SK-MEL-5 (cell line): ENCODE results near the gene EIF3I. TPM values are rescaled to one million over a fixed set of nuclear protein-coding genes. Genes with fewer than 3 reads are reported as not detected.
"Not testable (repeated sequence)": the region's sequence is repeated elsewhere in the genome, so short reads cannot be mapped to it uniquely, and the experiment has no call there.

ENCODE experiments used
- DNase-seq: peaks from one replicate; pipeline ENCODE4 v3.0.0-alpha.2; 2016; ENCODE audit warnings: low read depth, low spot score
- in situ Hi-C: cut with HindIII; loops from 2 replicates; pipeline ENCODE4 v1.10.0; 2016; ENCODE audit warnings: low sequenced_read_pairs, high pct_unique_total_duplicates, low pct_unique_long_range_greater_than_20kb
- total RNA-seq: library from RNA; depleted of rRNA; stranded (reverse); fragments of >200 nt; shearing (Covaris generic); gene quantifications from 2 replicates; pipeline ENCODE4 v1.2.3, GENCODE V29; 2014

The EIF3I gene
- total RNA-seq, 1 experiment from 2014 or later, result 554 TPM

DNA sequence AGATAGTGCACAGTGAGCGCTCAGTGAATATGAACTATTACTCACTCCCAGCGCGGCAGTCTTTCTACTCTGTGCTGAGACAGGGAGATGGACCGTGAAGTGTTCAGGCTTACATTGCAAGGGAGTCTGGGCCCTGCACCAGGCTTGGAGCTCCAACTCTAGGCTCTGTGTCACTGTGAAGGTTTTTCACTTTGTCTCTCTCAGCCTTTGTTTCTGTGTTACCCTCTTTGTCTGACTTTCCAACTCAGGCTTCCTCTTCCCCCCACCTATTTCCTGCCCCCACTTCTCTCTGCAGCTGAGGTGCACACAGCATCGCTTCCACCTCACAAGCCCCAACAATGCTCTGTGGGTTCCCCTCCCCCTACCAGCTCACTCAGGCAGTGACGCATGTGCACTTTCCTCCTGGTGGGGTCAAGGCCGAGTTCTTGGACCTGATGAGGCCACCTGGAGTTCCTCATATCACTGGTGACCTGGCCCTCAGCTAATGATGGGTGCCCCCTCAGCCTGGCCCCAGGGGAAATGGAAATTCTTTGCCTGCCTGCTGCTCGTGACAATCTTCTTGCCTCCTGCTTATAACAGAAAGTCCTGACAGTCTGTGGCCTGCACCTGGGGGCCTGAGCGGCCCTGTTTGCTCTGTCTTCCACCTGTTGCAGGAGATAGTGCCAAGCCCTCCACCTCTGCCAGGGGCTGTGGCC, 27.8 kb downstream of the EIF3I start:
- no peak for DNase-seq
- in situ Hi-C loops, result no loop called here

DNA sequence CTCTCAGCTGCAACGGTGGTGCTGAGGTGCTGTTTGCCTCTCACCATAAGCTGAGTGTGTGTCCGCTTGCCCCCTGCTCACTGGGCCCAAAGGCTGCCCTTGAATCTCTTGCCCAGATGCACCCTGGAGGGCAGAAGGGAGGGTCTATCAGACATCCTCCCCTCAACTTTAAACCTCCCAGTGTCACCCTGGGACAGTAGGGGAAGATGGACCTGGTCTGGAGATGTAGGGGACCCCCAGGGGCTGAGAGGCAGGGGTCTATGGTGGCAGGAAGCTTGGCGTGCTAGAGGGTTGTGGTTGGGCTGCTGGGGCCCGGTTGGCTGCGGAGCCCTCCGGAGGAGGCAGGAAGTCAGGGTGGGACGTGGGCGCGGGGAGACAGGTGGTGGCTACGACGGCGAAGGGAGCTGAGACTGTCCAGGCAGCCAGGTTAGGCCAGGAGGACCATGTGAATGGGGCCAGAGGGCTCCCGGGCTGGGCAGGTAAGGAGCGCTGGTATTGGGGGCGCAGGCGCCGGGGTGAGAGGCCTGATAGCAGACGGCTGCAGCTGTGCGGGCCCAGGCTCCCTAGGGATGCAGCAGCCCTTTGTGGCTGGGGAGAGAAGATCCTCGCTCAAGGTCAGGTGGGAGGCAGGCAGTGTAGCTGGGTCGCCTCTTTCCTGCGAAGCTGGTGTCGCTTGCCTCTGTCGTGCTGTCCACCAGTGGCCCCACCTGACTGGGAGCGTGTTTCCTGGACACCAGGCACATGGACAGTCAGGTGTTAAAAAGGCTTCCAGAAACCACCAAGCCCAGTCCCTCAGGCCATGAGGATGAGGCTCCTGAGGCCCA, 28.9 kb downstream of the EIF3I start, which contains the start of gene LCK:
TSS of gene LCK (plus strand) at position 373 of the 824 bp plus-strand sequence. CDS start 23,065 bp downstream, outside the sequence.
- in situ Hi-C loops, result no loop called here
- DNase-seq, result no peak

DNA sequence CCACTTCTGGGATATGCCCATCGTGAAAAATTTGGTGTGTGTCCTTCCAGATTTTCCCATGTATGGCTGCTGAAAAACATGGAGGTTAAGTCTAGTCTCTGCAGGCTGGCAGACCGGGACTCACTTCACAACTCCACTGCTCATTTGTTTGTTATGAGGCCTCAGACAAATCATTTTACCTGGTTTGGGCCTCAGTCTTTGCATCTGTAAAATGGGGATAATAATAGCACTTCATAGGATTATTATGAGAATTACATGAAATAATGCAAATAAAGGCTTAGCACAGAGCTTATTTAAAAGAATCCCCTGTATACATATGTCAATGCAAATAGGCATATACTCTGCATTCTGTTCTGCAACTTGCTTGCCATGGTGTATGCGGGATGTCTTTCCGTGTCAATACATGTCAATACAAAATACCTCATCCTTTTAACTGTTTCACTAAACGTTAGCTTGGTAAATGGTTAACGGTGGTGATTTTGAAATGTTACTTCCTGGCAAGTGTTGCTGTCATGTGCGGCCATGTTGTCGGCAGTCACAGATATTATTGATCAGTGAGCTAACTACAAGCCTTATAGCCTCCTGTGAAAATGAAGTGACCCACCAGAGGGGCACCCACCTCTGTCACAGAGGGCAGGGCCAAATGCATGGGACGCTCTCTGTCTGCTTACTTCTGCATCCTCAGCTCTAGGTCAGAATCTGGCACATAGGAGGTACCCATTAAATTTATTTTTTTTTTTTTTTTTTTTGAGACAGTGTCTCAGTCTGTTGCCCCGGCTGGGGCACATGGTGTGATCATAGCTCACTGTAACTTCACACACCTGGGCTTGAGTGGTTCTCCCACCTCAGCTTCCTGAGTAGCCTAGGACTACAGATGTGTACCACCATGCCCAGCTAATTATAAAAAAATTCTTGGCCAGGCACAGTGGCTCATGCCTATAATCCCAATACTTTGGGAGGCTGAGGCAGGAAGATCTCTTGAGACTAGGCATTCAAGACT, 33.2 kb downstream of the EIF3I start:
- no peak for DNase-seq
- in situ Hi-C loops, result no loop called here

DNA sequence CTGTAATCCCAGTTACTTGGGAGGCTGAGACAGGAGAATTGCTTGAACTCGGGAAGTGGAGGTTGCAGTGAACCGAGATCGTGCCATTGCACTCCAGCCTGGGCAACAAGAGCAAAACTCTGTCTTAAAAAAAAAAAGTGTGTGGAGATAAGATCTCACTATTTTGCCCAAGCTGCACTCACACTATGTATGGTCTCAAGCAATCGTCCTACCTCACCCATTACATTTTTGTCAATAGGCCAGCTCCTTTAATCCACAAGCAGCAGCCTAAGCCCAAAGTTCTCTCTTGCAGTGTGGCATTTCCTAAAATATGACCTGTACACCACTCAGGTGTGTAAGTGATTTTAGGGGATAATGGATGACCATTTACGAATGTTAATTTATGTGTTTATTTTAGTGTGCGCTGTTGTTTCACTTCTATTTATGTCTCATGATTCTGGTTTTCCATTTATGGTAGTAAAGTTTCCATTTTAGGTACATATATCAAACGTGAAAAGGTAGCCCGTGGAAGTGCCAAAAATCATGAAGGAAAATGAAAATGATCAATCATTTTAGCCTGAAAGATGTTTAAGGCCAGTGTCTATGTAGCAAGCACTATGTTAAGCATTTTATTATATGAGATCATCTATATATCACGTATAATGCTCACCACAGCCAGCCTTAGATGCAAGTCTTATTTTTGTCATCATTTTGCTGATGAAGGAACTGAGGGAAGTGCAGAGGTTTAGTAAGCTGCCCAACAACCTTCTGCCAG, 34.4 kb downstream of the EIF3I start:
- in situ Hi-C loops, result no loop called here
- DNase-seq, result no peak

DNA sequence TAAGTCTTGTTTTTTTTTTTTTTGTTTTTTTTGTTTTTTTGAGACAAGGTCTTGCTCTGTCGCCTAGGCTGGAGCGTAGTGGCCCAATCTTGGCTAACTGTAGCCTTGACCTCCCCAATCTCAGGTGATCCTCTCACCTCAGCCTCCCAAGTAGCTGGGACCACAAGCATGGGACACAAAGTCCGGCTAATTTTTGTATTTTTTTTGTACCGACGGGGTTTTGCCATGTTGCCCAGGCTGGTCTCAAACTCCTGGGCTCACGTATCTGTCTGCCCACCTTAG, 35.0 kb downstream of the EIF3I start:
- in situ Hi-C loops, result no loop called here
- DNase-seq, result no peak

DNA sequence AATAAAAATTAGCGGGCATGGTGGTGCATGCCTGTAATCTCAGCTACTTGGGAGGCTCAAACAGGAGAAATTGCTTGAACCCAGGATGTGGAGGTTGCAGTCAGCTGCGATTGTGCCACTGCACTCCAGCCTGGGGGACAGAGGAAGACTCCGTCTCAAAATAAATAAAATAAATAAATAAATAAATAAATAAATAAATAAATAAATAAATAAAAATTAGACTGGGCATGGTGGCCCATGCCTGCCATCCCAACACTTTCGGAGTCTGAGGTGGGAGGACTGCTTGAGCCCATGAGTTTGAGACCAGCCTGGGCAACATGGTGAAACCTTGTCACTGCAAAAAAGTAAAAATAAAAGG, 41.0 kb downstream of the EIF3I start:
- DNase-seq, in situ Hi-C loops: not testable (repeated sequence)

DNA sequence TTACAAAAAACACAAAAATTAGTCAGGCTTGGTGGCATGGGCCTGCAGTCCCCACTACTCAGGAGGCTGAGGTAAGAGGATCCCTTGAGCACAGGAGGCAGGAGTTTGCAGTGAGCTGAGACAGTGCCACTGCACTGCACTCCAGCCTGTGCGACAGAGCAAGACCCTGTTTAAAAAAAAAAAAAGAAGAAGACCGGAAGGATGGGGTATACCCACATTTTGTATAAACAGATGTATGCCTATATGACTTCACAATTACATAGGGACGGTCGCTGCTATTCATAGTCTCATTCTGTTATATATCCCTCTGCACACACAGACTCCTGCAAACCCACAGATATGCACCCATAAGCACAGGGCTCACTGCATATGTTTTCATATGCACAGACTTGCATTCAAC, 41.5 kb downstream of the EIF3I start:
- in situ Hi-C loops, result no loop called here
- DNase-seq, result no peak

DNA sequence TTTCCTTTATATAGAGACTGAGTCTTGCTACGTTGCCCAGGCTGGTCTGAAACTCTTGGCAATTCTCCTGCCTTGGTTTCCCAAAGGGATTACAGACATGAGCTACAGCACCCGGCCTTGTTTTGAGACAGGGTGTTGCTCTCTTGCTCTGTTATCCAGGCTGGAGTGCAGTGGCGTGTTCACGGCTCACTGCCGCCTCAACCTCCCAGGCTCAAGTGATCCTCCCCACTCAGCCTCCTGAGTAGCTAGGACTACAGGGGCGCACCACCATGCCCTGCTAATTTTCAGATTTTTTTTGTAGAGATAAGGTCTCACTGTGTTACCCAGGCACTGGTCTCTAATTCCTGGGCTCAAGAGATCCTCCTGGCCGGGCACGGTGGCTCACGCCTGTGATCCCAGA, 43.6 kb downstream of the EIF3I start:
- DNase-seq, result no peak
- in situ Hi-C loops, result no loop called here

DNA sequence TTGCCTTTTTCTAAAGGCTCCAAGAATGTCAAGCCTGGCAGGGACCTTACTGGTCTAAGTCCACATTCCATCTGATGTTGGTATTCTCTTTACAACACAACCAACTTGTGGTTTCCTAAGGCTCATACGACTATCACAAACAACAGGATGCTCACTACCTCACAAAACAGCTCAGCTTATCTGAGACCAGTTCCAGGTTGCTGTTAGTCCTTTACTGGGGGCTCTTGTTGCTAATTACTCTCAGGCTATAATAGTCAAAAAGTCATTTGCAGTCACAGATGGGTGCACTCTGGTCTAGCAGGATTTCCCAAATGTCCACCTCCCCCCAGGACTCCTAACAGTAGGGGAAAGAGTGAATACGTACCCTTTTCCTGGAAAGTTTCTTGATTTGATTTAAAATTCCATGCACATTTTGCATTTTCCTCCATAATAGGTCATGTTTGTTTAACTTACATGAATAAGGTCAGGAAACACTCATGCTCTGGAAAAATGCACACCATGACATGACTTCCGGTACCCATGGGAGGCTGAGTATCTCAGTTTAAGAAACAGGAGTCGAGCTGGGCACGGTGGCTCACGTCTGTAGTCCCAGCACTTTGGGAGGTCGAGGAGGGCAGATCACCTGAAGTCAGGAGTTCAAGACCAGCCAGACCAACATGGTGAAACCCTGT, 44.8 kb downstream of the EIF3I start:
- in situ Hi-C loops, result no loop called here

DNA sequence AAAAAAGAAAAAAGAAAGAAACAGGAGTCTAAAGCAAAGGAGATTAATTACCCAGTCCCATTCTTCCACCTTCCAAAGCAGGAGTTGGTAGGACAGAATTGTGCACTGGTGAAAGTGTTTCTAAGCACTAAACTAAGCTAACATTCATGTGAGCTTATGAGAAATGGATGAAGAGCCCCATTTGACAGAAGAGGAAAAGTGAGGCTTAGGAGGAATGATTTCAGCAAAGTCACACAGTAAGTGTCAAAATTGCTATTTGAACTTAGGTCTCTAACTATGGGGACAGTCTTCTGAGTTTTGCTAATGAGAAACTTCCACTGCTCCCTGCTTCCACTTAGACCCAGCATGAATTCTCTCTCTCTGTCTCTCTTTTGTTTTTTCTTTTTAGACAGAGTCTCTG, 47.5 kb downstream of the EIF3I start:
- in situ Hi-C loops, result no loop called here
- DNase-seq, result no peak

More for the DNA sequence above, 44.8 kb downstream of the EIF3I start:
- DNase-seq, result no peak

DNA sequence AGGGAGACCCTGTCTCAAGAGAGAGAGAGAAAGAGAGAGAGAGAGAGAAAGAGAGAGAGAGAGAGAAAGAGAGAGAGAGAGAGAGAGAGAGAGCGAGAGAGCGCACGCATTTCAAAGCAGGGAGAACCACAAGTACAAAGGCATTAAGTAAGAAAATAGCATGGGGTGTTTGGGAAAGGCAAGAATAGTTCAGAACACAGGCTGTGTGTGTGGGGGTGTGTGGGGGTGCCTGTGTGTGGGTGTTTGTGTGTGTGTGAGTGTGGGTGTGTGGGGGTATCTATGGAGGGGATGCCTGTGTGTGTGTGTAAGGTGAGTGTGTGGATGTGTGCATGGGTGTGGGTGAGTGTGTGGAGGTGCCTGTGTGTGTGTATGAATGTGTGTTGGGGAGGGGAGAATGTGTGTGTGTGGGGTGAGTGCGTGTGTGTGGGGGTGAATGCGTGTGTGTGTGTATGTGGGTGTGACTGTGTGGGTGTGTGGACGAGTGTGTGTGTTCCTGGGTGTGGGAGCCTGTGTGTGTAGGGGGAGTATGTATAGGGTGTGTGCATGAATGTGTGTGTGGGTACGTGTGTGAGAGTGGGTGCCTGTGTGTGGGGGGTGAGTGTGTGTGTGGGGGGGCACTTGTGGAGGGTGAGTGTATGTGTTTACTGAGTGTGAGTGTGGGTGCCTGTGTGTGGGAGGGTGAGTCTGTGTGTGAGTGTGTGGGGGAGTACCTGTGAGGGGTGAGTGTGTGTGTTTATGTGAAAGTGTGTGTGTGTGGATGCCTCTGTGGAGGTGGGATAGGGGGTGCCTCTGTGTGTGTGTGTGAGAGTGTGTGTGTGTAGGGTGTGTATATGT, 50.6 kb downstream of the EIF3I start:
- in situ Hi-C loops, result no loop called here
- DNase-seq, result no peak

DNA sequence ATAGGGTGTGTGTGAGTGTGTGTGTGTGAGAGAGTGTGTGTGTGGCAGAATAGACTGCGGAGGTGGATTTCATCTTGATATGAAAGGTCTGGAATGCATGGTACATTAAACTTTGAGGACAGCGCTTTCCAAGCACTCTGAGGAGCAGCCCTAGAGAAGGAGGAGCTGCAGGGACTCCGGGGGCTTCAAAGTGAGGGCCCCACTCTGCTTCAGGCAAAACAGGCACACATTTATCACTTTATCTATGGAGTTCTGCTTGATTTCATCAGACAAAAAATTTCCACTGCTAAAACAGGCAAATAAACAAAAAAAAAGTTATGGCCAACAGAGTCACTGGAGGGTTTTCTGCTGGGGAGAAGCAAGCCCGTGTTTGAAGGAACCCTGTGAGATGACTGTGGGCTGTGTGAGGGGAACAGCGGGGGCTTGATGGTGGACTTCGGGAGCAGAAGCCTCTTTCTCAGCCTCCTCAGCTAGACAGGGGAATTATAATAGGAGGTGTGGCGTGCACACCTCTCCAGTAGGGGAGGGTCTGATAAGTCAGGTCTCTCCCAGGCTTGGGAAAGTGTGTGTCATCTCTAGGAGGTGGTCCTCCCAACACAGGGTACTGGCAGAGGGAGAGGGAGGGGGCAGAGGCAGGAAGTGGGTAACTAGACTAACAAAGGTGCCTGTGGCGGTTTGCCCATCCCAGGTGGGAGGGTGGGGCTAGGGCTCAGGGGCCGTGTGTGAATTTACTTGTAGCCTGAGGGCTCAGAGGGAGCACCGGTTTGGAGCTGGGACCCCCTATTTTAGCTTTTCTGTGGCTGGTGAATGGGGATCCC, 51.4 kb downstream of the EIF3I start:
- no peak for DNase-seq
- in situ Hi-C loops, result no loop called here

DNA sequence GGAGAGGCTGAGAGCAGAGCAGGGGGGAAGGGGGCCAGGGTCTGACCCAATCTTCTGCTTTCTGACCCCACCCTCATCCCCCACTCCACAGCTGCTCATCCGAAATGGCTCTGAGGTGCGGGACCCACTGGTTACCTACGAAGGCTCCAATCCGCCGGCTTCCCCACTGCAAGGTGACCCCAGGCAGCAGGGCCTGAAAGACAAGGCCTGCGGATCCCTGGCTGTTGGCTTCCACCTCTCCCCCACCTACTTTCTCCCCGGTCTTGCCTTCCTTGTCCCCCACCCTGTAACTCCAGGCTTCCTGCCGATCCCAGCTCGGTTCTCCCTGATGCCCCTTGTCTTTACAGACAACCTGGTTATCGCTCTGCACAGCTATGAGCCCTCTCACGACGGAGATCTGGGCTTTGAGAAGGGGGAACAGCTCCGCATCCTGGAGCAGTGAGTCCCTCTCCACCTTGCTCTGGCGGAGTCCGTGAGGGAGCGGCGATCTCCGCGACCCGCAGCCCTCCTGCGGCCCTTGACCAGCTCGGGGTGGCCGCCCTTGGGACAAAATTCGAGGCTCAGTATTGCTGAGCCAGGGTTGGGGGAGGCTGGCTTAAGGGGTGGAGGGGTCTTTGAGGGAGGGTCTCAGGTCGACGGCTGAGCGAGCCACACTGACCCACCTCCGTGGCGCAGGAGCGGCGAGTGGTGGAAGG, 52.6 kb downstream of the EIF3I start:
- in situ Hi-C loops, result no loop called here
- no peak for DNase-seq

DNA sequence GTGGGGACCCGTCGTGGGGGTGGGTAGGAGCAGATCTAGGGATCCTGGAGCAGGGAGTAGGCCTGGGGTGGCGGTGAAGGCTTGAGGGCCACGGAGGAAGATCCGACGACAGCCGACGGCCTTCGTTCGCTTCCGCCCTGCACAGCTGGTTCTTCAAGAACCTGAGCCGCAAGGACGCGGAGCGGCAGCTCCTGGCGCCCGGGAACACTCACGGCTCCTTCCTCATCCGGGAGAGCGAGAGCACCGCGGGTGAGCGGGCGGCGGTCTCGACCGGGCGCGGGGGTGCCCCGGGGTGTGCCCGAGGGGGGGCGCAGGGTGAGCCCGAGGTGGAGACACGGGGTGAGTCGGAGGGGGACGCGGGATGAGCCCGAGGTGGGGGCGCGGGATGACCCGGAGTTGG, 53.2 kb downstream of the EIF3I start:
- DNase-seq, result no peak
- in situ Hi-C loops, result no loop called here
